ENCODE results near the gene LHCGR. TPM values are rescaled to one million over a fixed set of nuclear protein-coding genes. Genes with fewer than 3 reads are reported as not detected.
A peak's percentile ranks its signal among the peaks of the same experiment; 100 is the strongest.

The LHCGR gene
- total and polyA plus RNA-seq, 2 donors = 0.14 to 5.6 TPM

DNA sequence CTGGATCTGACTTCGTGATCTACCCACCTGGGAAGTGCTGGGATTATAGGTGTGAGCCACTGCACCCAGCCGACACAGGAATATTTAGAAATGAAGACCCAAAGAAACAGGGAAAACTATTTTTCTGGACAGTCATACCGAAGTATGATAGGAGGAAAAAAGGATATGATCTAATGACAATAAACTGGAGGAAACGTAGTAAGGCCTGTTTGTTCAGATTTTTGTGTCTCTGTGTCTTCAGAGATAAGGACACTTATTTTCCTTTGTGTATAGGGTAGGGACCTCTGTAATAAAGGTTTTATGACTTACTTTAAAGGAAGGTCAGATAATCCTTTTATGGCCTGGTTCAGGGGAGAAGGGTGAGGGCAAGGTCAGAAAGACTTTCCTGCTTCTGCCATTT is 81.9 kb downstream of the LHCGR start:
- no peak for DNase-seq (ENCODE audit: extremely low spot score)
- 81% methylated on average over 4 of the region's 4 CpGs for WGBS

DNA sequence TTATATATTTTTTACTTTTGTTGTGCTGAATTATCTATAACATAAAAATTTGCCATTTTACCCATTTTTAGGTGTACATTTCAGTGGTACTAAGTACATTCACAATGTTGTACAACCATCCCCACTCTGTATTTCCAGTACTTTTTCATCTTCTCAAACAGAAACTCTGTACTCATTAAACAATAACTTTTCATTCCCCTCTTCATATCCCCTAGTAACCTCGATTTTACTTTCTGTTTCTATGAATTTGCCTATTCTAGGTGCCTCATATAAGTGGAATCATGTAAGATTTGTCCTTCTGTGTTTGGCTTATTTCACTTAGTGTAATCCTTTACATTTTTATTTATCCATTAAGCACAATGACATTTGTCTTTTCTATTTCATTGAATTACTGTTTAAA is 86.5 kb downstream of the LHCGR start:
- Histone ChIP-seq H3K36me3 (ENCODE audit: insufficient read depth) (no peaks in the 10 kb centered on the region), H3K4me3 (ENCODE audit: low read depth, low read length) (no peak overlapping the region), H3K27ac (ENCODE audit: low read depth) (no peak overlapping the region), H3K4me1 (ENCODE audit: insufficient read depth) (no peaks in the 10 kb centered on the region)
- no peak for DNase-seq (ENCODE audit: extremely low spot score)
- WGBS = 86% methylated on average over 1 of the region's 1 CpG

More for the DNA sequence above, 81.9 kb downstream of the LHCGR start:
- Histone ChIP-seq H3K4me3 (ENCODE audit: low read depth, low read length) (no peak overlapping the region), H3K36me3 (ENCODE audit: insufficient read depth) (no peaks in the 10 kb centered on the region), H3K27ac (ENCODE audit: low read depth) (no peak overlapping the region), H3K4me1 (ENCODE audit: insufficient read depth) (no peaks in the 10 kb centered on the region)

DNA sequence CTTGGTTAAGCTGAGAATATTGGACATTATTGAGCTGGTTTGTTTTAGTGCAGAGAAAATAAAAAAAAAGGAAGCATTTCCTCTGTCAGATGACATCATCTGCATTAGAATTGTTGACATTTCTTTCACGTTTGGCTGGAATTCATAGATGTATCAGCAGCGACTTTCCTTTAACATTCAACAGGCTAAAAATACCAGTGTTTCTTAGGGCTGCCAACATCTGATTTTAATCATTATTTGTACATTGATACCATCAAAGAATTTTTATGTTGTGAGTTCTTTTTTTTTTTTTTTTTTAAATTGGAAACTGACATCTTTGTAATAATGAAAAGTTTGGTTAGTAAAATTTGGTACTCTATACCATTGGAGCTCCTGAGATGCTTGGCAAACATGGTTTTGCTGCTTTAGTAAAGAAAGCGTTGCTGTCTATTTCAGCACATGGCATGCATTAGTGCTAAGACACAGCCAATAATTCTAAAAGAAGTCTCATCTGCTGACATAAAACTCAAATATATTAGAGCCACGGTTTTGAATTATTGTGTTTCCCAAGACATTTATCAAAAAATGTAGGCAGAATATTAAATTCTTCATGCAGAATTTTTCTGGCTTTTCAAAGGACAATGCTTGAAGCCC is 104.2 kb downstream of the LHCGR start:
- no peak overlapping the region for H3K27ac ChIP-seq (ENCODE audit: low read depth)
- 15% methylated on average over 4 of the region's 4 CpGs for WGBS
- no peaks in the 10 kb centered on the region for H3K36me3 ChIP-seq (ENCODE audit: insufficient read depth)
- H3K4me3 ChIP-seq (ENCODE audit: low read depth, low read length) = no peak overlapping the region
- DNase-seq (ENCODE audit: extremely low spot score) = peak; percentile 10
- H3K4me1 ChIP-seq (ENCODE audit: insufficient read depth) = no peaks in the 10 kb centered on the region

DNA sequence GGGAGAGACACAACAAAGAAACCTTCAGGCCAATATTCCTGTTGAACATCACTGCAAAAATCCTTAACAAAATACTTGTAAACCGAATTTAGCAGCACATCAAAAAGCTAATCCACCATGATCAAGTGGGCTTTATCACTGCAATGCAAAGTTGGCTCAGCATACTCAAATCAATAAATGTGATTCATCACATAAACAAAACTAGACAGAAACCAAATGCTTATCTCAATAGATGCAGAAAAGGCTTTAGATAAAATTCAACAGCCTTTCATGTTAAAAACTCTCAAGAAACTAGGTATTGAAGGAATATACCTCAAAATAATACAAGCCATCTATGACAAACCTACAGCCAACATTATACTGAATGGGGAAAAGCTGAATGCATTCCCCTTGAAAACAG is 117.3 kb downstream of the LHCGR start:
- no peaks in the 10 kb centered on the region for H3K36me3 ChIP-seq (ENCODE audit: insufficient read depth)
- no peak overlapping the region for H3K4me3 ChIP-seq (ENCODE audit: low read depth, low read length)
- H3K27ac ChIP-seq (ENCODE audit: low read depth) = no peak overlapping the region
- DNase-seq (ENCODE audit: extremely low spot score) = no peak
- 17% methylated on average over 1 of the region's 1 CpG for WGBS
- no peaks in the 10 kb centered on the region for H3K4me1 ChIP-seq (ENCODE audit: insufficient read depth)

Small RNA genes lying within 50 kb of the gene (small RNA-seq; reads per million reads assigned to genes)
- gene ELOBP3 = not detected

Other genes starting within 250 kb of the LHCGR start
- 68.0 TPM for gene STON1, start 225.6 kb downstream of the LHCGR start, total RNA-seq
- 57.0 TPM for gene STON1, start 225.6 kb downstream of the LHCGR start, polyA plus RNA-seq
- gene GTF2A1L, start 137.9 kb downstream of the LHCGR start, total RNA-seq = 24.5 TPM
- gene GTF2A1L, start 137.9 kb downstream of the LHCGR start, polyA plus RNA-seq = 4.0 TPM

All from urinary bladder (tissue), 4 donors.